Kidney epithelial cell (primary cell): Measurements from ENCODE around the gene BLMH. TPM values are rescaled to one million over a fixed set of nuclear protein-coding genes. Genes with fewer than 3 reads are reported as not detected.

Experiments used
- DNase-seq: peaks from one replicate; pipeline ENCODE4 v3.0.0-alpha.2; 2010; ENCODE audit warnings: low read depth
- H3K27me3 ChIP-seq: 2 replicates; pipeline ENCODE4 v1.6.0; 2011; ENCODE audit warnings: low read length; ENCODE audit not compliant: control insufficient read depth, insufficient read depth
- H3K36me3 ChIP-seq: 2 replicates; pipeline ENCODE4 v1.5.1; 2011; ENCODE audit warnings: low read length; ENCODE audit not compliant: control insufficient read depth, insufficient read depth
- H3K4me3 ChIP-seq: 2 replicates; pipeline ENCODE4 v1.5.1; 2011; ENCODE audit warnings: low read depth, mild to moderate bottlenecking, control low read depth, low read length
- CTCF ChIP-seq: IDR thresholded peaks from 2 replicates; pipeline ENCODE4 v1.5.1; 2011; ENCODE audit warnings: mild to moderate bottlenecking, moderate library complexity, low read length, control low read depth, inconsistent platforms; ENCODE audit not compliant: insufficient read depth, poor library complexity, severe bottlenecking
- total RNA-seq: library from RNA; depleted of rRNA; stranded (reverse); fragments of >200 nt; gene quantifications from 2 replicates; pipeline ENCODE4 v1.2.3, GENCODE V29; 2015

The BLMH gene
- total RNA-seq, 1 donor from 2014 or later, result 29.4 TPM

GRCh38 chr17:30243568-30243967 lies 48.2 kb downstream of the BLMH start:
- H3K4me3 ChIP-seq, result no peak overlapping the region
- H3K36me3 ChIP-seq, result peaks cover 3% of the 10 kb centered on the region
- DNase-seq, result no peak
- peaks cover 4% of the 10 kb centered on the region for H3K27me3 ChIP-seq
- TF ChIP-seq CTCF, result no peak

- H3K4me3 ChIP-seq, result no peak overlapping the region
- TF ChIP-seq CTCF, result no peak
Observed at GRCh38 chr17:30243002-30243401, 48.7 kb downstream of the BLMH start.

GRCh38 chr17:30241051-30241450 lies 50.7 kb downstream of the BLMH start:
- Histone ChIP-seq H3K36me3 (no peaks in the 10 kb centered on the region), H3K4me3 (no peak overlapping the region), H3K27me3 (peaks cover 24% of the 10 kb centered on the region)
- no peak for DNase-seq
- TF ChIP-seq CTCF, result no peak

More at GRCh38 chr17:30243002-30243401, 48.7 kb downstream of the BLMH start:
- peaks cover 10% of the 10 kb centered on the region for H3K27me3 ChIP-seq
- no peaks in the 10 kb centered on the region for H3K36me3 ChIP-seq
- no peak for DNase-seq

GRCh38 chr17:30240177-30240576 lies 51.6 kb downstream of the BLMH start:
- H3K36me3 ChIP-seq, result no peaks in the 10 kb centered on the region
- no peak for DNase-seq
- H3K4me3 ChIP-seq, result no peak overlapping the region
- H3K27me3 ChIP-seq, result peaks cover 33% of the 10 kb centered on the region
- TF ChIP-seq CTCF, result no peak

GRCh38 chr17:30239089-30239462 lies 52.7 kb downstream of the BLMH start:
- no peaks in the 10 kb centered on the region for H3K36me3 ChIP-seq
- DNase-seq, result no peak
- peaks cover 44% of the 10 kb centered on the region for H3K27me3 ChIP-seq
- H3K4me3 ChIP-seq, result no peak overlapping the region
- no peak for TF ChIP-seq CTCF

- peaks cover 47% of the 10 kb centered on the region for H3K27me3 ChIP-seq
- DNase-seq, result no peak
- no peak overlapping the region for H3K4me3 ChIP-seq
- TF ChIP-seq CTCF, result no peak
- no peaks in the 10 kb centered on the region for H3K36me3 ChIP-seq
Observed at GRCh38 chr17:30238387-30239088, 53.2 kb downstream of the BLMH start.
